MM.1S (cell line): Measurements from ENCODE around the gene EXOC4.

Experiments
- CTCF ChIP-seq: fragments of 300-600 bp; sonication (generic); IDR thresholded peaks from 2 replicates; pipeline ENCODE4 v1.5.1; 2016; ENCODE audit warnings: antibody characterized with exemption, low read length, mixed read lengths
- EZH2 ChIP-seq: fragments of 300-600 bp; sonication (generic); optimal IDR thresholded peaks from 2 replicates; pipeline ENCODE3; 2017; ENCODE audit warnings: low read depth, mild to moderate bottlenecking, antibody characterized with exemption, low read length, mixed read lengths
- EZH2phosphoT487 ChIP-seq: fragments of 300-600 bp; sonication (generic); IDR thresholded peaks from 2 replicates; pipeline ENCODE4 v1.6.1; 2018; ENCODE audit warnings: antibody characterized with exemption, low read length

- no peak for TF ChIP-seq CTCF
- TF ChIP-seq EZH2, result no peak
- no peak for TF ChIP-seq EZH2phosphoT487
Measured at GRCh38 chr7:133635541-133635940, 382.7 kb downstream of the EXOC4 start.
